Measurements from ENCODE around the gene PRKAG2. TPM values are rescaled to one million over a fixed set of nuclear protein-coding genes. Genes with fewer than 3 reads are reported as not detected.
"Not testable (repeated sequence)": the region's sequence is repeated elsewhere in the genome, so short reads cannot be mapped to it uniquely, and the experiment has no call there.

The PRKAG2 gene
- total RNA-seq, 2 donors from 2014 or later = 38.3 to 78.5 TPM

GRCh38 chr7:151917791-151918509 is 41.0 kb upstream of the PRKAG2 start:
- H3K4me3 ChIP-seq = no peak overlapping the region
- H3K9me3 ChIP-seq = peaks cover 16% of the 10 kb centered on the region
- H3K4me1 ChIP-seq (ENCODE audit: control insufficient read depth in 1 of 2, low read depth in 2 of 2) = peaks cover 0 to 12% of the 10 kb centered on the region in 2 donors
- DNase-seq (ENCODE audit: low spot score) (no peak), ATAC-seq (ENCODE audit: insufficient number of reproducible peaks, low FRiP score, low read depth) (no peak)
- H3K27me3 ChIP-seq (replicated peaks; ENCODE audit: insufficient read depth) = no peaks in the 10 kb centered on the region
- no peak for TF ChIP-seq CTCF (IDR thresholded peaks at IDR 0.05)
- H3K36me3 ChIP-seq = no peaks in the 10 kb centered on the region
- H3K27ac ChIP-seq = peak overlapping the region in 1 of 2 donors; percentile 28

- ATAC-seq (ENCODE audit: insufficient number of reproducible peaks, low FRiP score, low read depth) (no peak), DNase-seq (ENCODE audit: low spot score) (no peak)
- Histone ChIP-seq H3K27ac (no peak overlapping the region), H3K9me3 (peaks cover 16% of the 10 kb centered on the region), H3K36me3 (no peaks in the 10 kb centered on the region), H3K4me1 (ENCODE audit: control insufficient read depth in 1 of 2, low read depth in 2 of 2) (peaks cover 0 to 12% of the 10 kb centered on the region in 2 donors), H3K27me3 (replicated peaks; ENCODE audit: insufficient read depth) (no peaks in the 10 kb centered on the region), H3K4me3 (no peak overlapping the region)
- TF ChIP-seq CTCF (IDR thresholded peaks at IDR 0.05) = no peak
Measured at GRCh38 chr7:151914051-151914450, 37.1 kb upstream of the PRKAG2 start.

GRCh38 chr7:151910655-151911054 is 33.7 kb upstream of the PRKAG2 start:
- H3K27ac ChIP-seq; H3K4me3 ChIP-seq; DNase-seq (ENCODE audit: low spot score); H3K36me3 ChIP-seq; ATAC-seq (ENCODE audit: insufficient number of reproducible peaks, low FRiP score, low read depth); H3K4me1 ChIP-seq (ENCODE audit: control insufficient read depth in 1 of 2, low read depth in 2 of 2); H3K27me3 ChIP-seq (replicated peaks; ENCODE audit: insufficient read depth): not testable (repeated sequence)
- peaks cover 16% of the 10 kb centered on the region for H3K9me3 ChIP-seq

- not testable (repeated sequence) for H3K27ac ChIP-seq; H3K27me3 ChIP-seq (replicated peaks; ENCODE audit: insufficient read depth); H3K36me3 ChIP-seq; DNase-seq (ENCODE audit: low spot score); H3K4me3 ChIP-seq; H3K9me3 ChIP-seq; ATAC-seq (ENCODE audit: insufficient number of reproducible peaks, low FRiP score, low read depth); H3K4me1 ChIP-seq (ENCODE audit: control insufficient read depth in 1 of 2, low read depth in 2 of 2)
Measured at GRCh38 chr7:151907115-151907514, 30.2 kb upstream of the PRKAG2 start.

GRCh38 chr7:151905766-151906165 is 28.9 kb upstream of the PRKAG2 start:
- no peak for DNase-seq (ENCODE audit: low spot score)
- TF ChIP-seq CTCF (IDR thresholded peaks at IDR 0.05) = no peak
- no peak for ATAC-seq (ENCODE audit: insufficient number of reproducible peaks, low FRiP score, low read depth)
- Histone ChIP-seq H3K36me3 (no peaks in the 10 kb centered on the region), H3K27ac (no peak overlapping the region), H3K9me3 (no peaks in the 10 kb centered on the region), H3K4me1 (ENCODE audit: control insufficient read depth in 1 of 2, low read depth in 2 of 2) (no peaks in the 10 kb centered on the region), H3K27me3 (replicated peaks; ENCODE audit: insufficient read depth) (no peaks in the 10 kb centered on the region), H3K4me3 (no peak overlapping the region)

GRCh38 chr7:151905353-151905752 is 28.4 kb upstream of the PRKAG2 start:
- TF ChIP-seq CTCF (IDR thresholded peaks at IDR 0.05) = no peak
- DNase-seq (ENCODE audit: low spot score) (no peak), ATAC-seq (ENCODE audit: insufficient number of reproducible peaks, low FRiP score, low read depth) (no peak)
- no peak overlapping the region for H3K4me3 ChIP-seq
- no peaks in the 10 kb centered on the region for H3K27me3 ChIP-seq (replicated peaks; ENCODE audit: insufficient read depth)
- H3K4me1 ChIP-seq (ENCODE audit: control insufficient read depth in 1 of 2, low read depth in 2 of 2) = no peaks in the 10 kb centered on the region
- H3K36me3 ChIP-seq = no peaks in the 10 kb centered on the region
- H3K9me3 ChIP-seq = no peaks in the 10 kb centered on the region
- H3K27ac ChIP-seq = no peak overlapping the region
